SK-N-MC (cell line): ENCODE data around the gene GPC5.
A peak's percentile ranks its signal among the peaks of the same experiment; 100 is the strongest.

ENCODE experiments used
- DNase-seq: peaks from one replicate; pipeline ENCODE4 v3.0.0-alpha.2; 2011; ENCODE audit warnings: low read depth, low spot score
- H3K27ac ChIP-seq: fragments of 200-600 bp; sonication (generic); 2 replicates; pipeline ENCODE4 v1.5.1; 2016; ENCODE audit warnings: mixed run types
- H3K36me3 ChIP-seq: fragments of 200-600 bp; sonication (generic); 2 replicates; pipeline ENCODE4 v1.6.1; 2017; ENCODE audit warnings: antibody characterized with exemption, low read length, mixed read lengths; ENCODE audit not compliant: insufficient read depth
- H3K4me3 ChIP-seq: fragments of 200-600 bp; sonication (generic); 2 replicates; pipeline ENCODE4 v1.5.1; 2016
- H3K9ac ChIP-seq: fragments of 200-600 bp; sonication (generic); 2 replicates; pipeline ENCODE4 v1.8.0; 2017; ENCODE audit warnings: mixed run types, mixed read lengths; ENCODE audit not compliant: insufficient read length
- H3K9me3 ChIP-seq: fragments of 200-600 bp; sonication (generic); 2 replicates; pipeline ENCODE4 v1.6.1; 2017; ENCODE audit warnings: low read depth, mild to moderate bottlenecking, antibody characterized with exemption, low read length, moderate library complexity, mixed read lengths
- EZH2 ChIP-seq: fragments of 200-600 bp; sonication (generic); IDR thresholded peaks from one replicate; pipeline ENCODE4 v1.6.1; 2017; ENCODE audit warnings: antibody characterized with exemption
- FOXP2 ChIP-seq: optimal IDR thresholded peaks from 2 replicates; pipeline ENCODE3; 2011; ENCODE audit warnings: mild to moderate bottlenecking, moderate library complexity; ENCODE audit not compliant: insufficient read depth; ENCODE audit errors: extremely low read length, control extremely low read depth
- POLR2AphosphoS5 ChIP-seq: IDR thresholded peaks from 2 replicates; pipeline ENCODE4 v1.6.1; 2012; ENCODE audit warnings: mild to moderate bottlenecking, low read depth, low read length, borderline replicate concordance

GPC5 gene

GRCh38 chr13:91456837-91457236 lies 58.4 kb downstream of the GPC5 start:
- DNase-seq = no peak
- no peak overlapping the region for H3K4me3 ChIP-seq
- no peak overlapping the region for H3K27ac ChIP-seq
- no peaks in the 10 kb centered on the region for H3K9me3 ChIP-seq
- TF ChIP-seq EZH2 = no peak
- TF ChIP-seq FOXP2 = no peak
- no peak for TF ChIP-seq POLR2AphosphoS5
- H3K36me3 ChIP-seq = no peaks in the 10 kb centered on the region
- H3K9ac ChIP-seq = no peak overlapping the region

- H3K36me3 ChIP-seq = no peaks in the 10 kb centered on the region
- no peak for TF ChIP-seq EZH2
- no peak for TF ChIP-seq POLR2AphosphoS5
- TF ChIP-seq FOXP2 = no peak
- no peaks in the 10 kb centered on the region for H3K9me3 ChIP-seq
- H3K27ac ChIP-seq = no peak overlapping the region
- H3K9ac ChIP-seq = no peak overlapping the region
- no peak for DNase-seq
- no peak overlapping the region for H3K4me3 ChIP-seq
These were observed 61.1 kb downstream of the GPC5 start for GRCh38 chr13:91459485-91459884.

- Histone ChIP-seq H3K9me3 (no peaks in the 10 kb centered on the region), H3K9ac (no peak overlapping the region), H3K4me3 (no peak overlapping the region), H3K27ac (no peak overlapping the region), H3K36me3 (no peaks in the 10 kb centered on the region)
- DNase-seq = no peak
- TF ChIP-seq FOXP2 (no peak), POLR2AphosphoS5 (no peak), EZH2 (no peak)
These were observed 65.9 kb downstream of the GPC5 start for GRCh38 chr13:91464336-91464735.

- TF ChIP-seq POLR2AphosphoS5 (no peak), EZH2 (no peak), FOXP2 (no peak)
- H3K9ac ChIP-seq = no peak overlapping the region
These were observed 68.8 kb downstream of the GPC5 start for GRCh38 chr13:91467236-91467635.

GRCh38 chr13:91468301-91468700 lies 69.9 kb downstream of the GPC5 start:
- no peaks in the 10 kb centered on the region for H3K36me3 ChIP-seq
- no peak for DNase-seq
- H3K27ac ChIP-seq = no peak overlapping the region
- no peak overlapping the region for H3K9ac ChIP-seq
- no peak for TF ChIP-seq EZH2
- no peak for TF ChIP-seq POLR2AphosphoS5
- no peak for TF ChIP-seq FOXP2
- H3K4me3 ChIP-seq = no peak overlapping the region
- no peaks in the 10 kb centered on the region for H3K9me3 ChIP-seq

More at GRCh38 chr13:91467236-91467635, 68.8 kb downstream of the GPC5 start:
- no peak overlapping the region for H3K27ac ChIP-seq
- DNase-seq = no peak
- H3K9me3 ChIP-seq = no peaks in the 10 kb centered on the region
- H3K4me3 ChIP-seq = no peak overlapping the region
- H3K36me3 ChIP-seq = no peaks in the 10 kb centered on the region

- Histone ChIP-seq H3K9ac (no peak overlapping the region), H3K36me3 (no peaks in the 10 kb centered on the region), H3K4me3 (no peak overlapping the region), H3K27ac (no peak overlapping the region), H3K9me3 (no peaks in the 10 kb centered on the region)
- no peak for TF ChIP-seq POLR2AphosphoS5
- no peak for TF ChIP-seq EZH2
- no peak for TF ChIP-seq FOXP2
- no peak for DNase-seq
These were observed 71.7 kb downstream of the GPC5 start for GRCh38 chr13:91470084-91470621.

GRCh38 chr13:91470681-91471080 lies 72.3 kb downstream of the GPC5 start:
- no peak overlapping the region for H3K27ac ChIP-seq
- H3K36me3 ChIP-seq = no peaks in the 10 kb centered on the region
- no peak overlapping the region for H3K9ac ChIP-seq
- TF ChIP-seq POLR2AphosphoS5 (no peak), EZH2 (no peak), FOXP2 (no peak)
- no peak overlapping the region for H3K4me3 ChIP-seq
- no peak for DNase-seq
- H3K9me3 ChIP-seq = no peaks in the 10 kb centered on the region

GRCh38 chr13:91482427-91482826 lies 84.0 kb downstream of the GPC5 start:
- no peak overlapping the region for H3K27ac ChIP-seq
- H3K9me3 ChIP-seq = no peaks in the 10 kb centered on the region
- H3K9ac ChIP-seq = no peak overlapping the region
- no peaks in the 10 kb centered on the region for H3K36me3 ChIP-seq
- TF ChIP-seq POLR2AphosphoS5 (no peak), FOXP2 (peak; percentile 68)
- H3K4me3 ChIP-seq = peak overlapping the region; percentile 11; the same call in 1 of the 2 replicates
- peak; percentile 66 for DNase-seq

- Histone ChIP-seq H3K9me3 (no peaks in the 10 kb centered on the region), H3K4me3 (0 out of 2 replicates have a peak overlapping the region, but pooled peaks have one; percentile 7), H3K9ac (no peak overlapping the region), H3K27ac (no peak overlapping the region), H3K36me3 (no peaks in the 10 kb centered on the region)
- no peak for TF ChIP-seq EZH2
- TF ChIP-seq FOXP2 = no peak
- no peak for TF ChIP-seq POLR2AphosphoS5
- no peak for DNase-seq
These were observed 93.6 kb downstream of the GPC5 start for GRCh38 chr13:91491980-91492379.
